ENCODE results near the gene ANKRD44. TPM values are rescaled to one million over a fixed set of nuclear protein-coding genes. Genes with fewer than 3 reads are reported as not detected.
A peak's percentile ranks its signal among the peaks of the same experiment; 100 is the strongest.

Gene ANKRD44
- total RNA-seq, 1 experiment from 2014 or later = 0.68 TPM

DNA sequence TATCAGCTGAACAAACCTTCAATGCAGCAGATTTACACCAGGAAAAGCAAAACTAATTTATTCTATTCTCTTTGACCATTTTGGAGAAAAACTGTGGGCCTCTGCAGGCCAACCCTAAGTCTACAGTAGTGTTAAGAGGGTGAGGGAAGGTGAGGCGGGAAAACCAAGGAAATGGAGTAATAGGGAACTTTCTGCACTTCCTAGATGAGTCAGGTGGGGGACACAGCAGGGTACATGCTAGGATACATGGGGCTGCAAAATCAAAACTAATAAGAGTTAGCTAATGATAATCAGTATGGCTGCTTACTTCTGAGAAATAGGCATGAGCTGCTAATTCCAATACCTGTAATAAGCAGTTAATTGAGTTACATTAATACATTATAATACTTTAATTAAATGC lies 318.1 kb downstream of the ANKRD44 start (continued):
- no peak for TF ChIP-seq STAT6 (CRISPR knock-in tag; conservative IDR thresholded peaks at IDR 0.05; ENCODE audit: low read depth)
- TF ChIP-seq E2F4 (CRISPR knock-in tag; IDR thresholded peaks at IDR 0.05; ENCODE audit: borderline replicate concordance, low read depth) = no peak
- no peak for TF ChIP-seq ATF2 (CRISPR knock-in tag; IDR thresholded peaks at IDR 0.05; ENCODE audit: borderline replicate concordance, low read depth)
- no peak for TF ChIP-seq ZNF263 (CRISPR knock-in tag; IDR thresholded peaks at IDR 0.05; ENCODE audit: low read depth)
- no peak for TF ChIP-seq MAX (CRISPR knock-in tag; IDR thresholded peaks at IDR 0.05)

DNA sequence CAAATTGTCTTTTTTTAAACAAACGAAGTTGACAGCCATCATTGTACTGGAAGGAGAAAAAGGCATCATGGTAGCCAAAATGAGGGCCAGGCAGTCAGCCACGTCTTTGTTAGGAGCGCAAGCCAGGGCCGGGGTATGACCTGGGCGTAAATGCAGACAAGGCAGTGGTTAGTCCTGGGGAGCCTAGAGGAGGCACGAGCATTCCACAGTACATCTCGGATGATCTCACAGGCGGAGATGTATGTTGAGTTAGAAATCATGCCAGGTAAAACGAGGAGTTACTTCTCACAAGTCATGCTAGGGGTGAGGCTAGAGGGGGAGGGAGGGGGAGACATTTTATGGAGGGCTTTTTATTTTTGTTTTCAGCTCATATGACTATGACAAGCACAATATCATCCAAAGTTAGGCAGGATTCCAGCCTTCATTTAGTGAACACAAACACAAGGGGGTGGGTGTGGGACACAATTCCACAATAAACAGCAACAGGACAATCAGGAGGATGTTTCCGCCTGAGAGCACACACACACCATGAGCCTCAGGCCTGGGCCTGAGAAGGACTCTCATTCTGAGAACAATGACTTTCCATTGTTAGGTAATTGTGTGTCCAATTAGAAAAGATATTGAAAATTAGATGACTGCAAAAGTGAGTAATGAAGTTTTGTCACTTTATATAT lies 319.7 kb downstream of the ANKRD44 start:
- peaks cover 29% of the 10 kb centered on the region for H3K4me1 Mint-ChIP-seq
- DNase-seq (ENCODE audit: low spot score) (no peak), ATAC-seq (peak; percentile 42; the same call in 1 of the 2 replicates)
- ChIA-PET CTCF (no interaction called here), POLR2A (no interaction called here)
- H3K4me3 Mint-ChIP-seq = no peak overlapping the region
- H3K27me3 Mint-ChIP-seq (ENCODE audit: low read depth) = no peaks in the 10 kb centered on the region
- no peaks in the 10 kb centered on the region for H3K9me3 Mint-ChIP-seq
- H3K36me3 Mint-ChIP-seq = no peaks in the 10 kb centered on the region
- no peak overlapping the region for H3K27ac Mint-ChIP-seq
- TF ChIP-seq FOXP4 (CRISPR knock-in tag; IDR thresholded peaks at IDR 0.05) (no peak), NFATC4 (CRISPR knock-in tag; IDR thresholded peaks at IDR 0.05) (no peak), E2F4 (CRISPR knock-in tag; IDR thresholded peaks at IDR 0.05; ENCODE audit: borderline replicate concordance, low read depth) (no peak), AR (CRISPR knock-in tag; IDR thresholded peaks at IDR 0.05) (no peak), SOX15 (CRISPR knock-in tag; IDR thresholded peaks at IDR 0.05) (no peak), ETV6 (CRISPR knock-in tag; IDR thresholded peaks at IDR 0.05) (no peak), ATF2 (CRISPR knock-in tag; IDR thresholded peaks at IDR 0.05; ENCODE audit: borderline replicate concordance, low read depth) (no peak), FOXJ3 (CRISPR knock-in tag; IDR thresholded peaks at IDR 0.05; ENCODE audit: borderline replicate concordance) (no peak), CTCF (IDR thresholded peaks at IDR 0.05) (no peak)
- TF ChIP-seq, protein P1, sequence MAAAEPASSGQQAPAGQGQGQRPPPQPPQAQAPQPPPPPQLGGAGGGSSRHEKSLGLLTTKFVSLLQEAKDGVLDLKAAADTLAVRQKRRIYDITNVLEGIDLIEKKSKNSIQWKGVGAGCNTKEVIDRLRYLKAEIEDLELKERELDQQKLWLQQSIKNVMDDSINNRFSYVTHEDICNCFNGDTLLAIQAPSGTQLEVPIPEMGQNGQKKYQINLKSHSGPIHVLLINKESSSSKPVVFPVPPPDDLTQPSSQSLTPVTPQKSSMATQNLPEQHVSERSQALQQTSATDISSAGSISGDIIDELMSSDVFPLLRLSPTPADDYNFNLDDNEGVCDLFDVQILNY (CRISPR knock-in tag; IDR thresholded peaks at IDR 0.05) = no peak
- TF ChIP-seq, protein P2, sequence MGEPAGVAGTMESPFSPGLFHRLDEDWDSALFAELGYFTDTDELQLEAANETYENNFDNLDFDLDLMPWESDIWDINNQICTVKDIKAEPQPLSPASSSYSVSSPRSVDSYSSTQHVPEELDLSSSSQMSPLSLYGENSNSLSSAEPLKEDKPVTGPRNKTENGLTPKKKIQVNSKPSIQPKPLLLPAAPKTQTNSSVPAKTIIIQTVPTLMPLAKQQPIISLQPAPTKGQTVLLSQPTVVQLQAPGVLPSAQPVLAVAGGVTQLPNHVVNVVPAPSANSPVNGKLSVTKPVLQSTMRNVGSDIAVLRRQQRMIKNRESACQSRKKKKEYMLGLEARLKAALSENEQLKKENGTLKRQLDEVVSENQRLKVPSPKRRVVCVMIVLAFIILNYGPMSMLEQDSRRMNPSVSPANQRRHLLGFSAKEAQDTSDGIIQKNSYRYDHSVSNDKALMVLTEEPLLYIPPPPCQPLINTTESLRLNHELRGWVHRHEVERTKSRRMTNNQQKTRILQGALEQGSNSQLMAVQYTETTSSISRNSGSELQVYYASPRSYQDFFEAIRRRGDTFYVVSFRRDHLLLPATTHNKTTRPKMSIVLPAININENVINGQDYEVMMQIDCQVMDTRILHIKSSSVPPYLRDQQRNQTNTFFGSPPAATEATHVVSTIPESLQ (CRISPR knock-in tag; IDR thresholded peaks at IDR 0.05) = no peak
